Right renal cortex interstitium (tissue), 3 donors: Measurements from ENCODE around the gene ATP8A2. TPM values are rescaled to one million over a fixed set of nuclear protein-coding genes. Genes with fewer than 3 reads are reported as not detected.
A peak's percentile ranks its signal among the peaks of the same experiment; 100 is the strongest.

Experiments
- DNase-seq, 3 donors: peaks; one replicate each; pipeline ENCODE4 v3.0.0-alpha.2; 2013; ENCODE audit warnings: low read depth in 3 of 3, low spot score in 2 of 3
- polyA plus RNA-seq, 3 donors: library from polyadenylated mRNA; unstranded; fragments of 120-200 nt; gene quantifications; one replicate each; pipeline ENCODE4 v1.2.1, GENCODE V29; 2013; ENCODE audit not compliant: insufficient read length in 3 of 3

The ATP8A2 gene
- polyA plus RNA-seq, 3 donors, result 5.5 to 7.2 (median 6.3) TPM

DNA sequence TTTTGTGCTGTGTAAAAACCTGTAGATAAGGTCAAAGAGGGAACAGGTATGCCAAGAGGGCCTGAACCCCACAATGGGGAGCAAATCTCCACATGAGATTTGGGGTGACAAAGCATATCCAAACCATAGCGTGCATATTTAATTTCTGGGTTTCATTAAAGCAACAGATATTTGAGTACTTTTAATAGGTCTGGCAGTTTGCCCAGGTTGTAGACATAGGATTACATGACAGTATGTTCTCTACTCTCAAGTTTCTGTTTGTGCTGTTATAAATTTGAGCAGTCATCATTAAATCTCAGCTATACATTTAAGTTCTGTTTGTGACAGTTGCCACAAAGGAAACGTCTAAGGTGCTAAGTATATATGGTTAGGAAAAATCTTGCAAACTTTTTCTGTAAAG, 236.4 kb downstream of the ATP8A2 start:
- peak in 2 of 3 donors; percentile 24 to 37 for DNase-seq

DNA sequence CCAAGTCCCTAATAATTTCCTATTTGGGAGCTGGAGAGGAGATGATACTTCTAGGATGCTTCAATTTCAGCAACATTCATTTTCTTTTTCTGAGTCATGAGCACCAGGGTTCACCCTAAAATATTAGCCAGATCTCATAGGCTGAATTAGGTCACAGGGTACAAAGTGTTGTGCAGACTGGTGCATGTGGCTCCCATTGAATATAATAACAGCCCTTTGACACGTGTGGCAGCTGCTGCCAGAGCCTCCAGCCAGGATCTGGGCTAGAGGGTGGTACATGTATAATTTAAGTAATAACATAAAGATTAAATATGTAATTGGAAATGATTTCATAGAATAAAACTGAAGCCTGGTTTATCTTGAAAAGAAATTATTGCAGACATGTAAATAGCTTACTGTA, 244.9 kb downstream of the ATP8A2 start:
- DNase-seq, result no peak

DNA sequence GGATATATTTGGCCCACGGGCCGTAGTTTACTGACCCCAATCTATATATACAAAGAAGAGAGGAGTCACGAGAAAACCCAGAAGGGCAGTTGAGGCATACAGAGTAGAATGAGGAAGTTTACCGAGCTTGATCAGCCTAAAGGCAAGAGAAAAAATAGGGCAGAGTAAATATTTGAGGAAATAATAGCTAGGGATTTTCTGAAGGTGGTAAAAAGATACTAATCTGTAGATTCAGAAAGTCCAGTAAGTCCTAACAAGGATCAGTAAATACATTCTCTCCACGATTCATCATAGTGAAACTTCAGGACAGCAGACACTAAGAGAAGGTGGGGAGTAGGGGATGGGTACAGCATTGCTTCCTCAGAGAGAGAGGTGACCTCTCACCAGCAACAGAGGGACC, 248.1 kb downstream of the ATP8A2 start:
- DNase-seq, result no peak

- DNase-seq, result peak in 1 of 3 donors; percentile 29
Observed at GRCh38 chr13:25625414-25625813, 253.6 kb downstream of the ATP8A2 start.

DNA sequence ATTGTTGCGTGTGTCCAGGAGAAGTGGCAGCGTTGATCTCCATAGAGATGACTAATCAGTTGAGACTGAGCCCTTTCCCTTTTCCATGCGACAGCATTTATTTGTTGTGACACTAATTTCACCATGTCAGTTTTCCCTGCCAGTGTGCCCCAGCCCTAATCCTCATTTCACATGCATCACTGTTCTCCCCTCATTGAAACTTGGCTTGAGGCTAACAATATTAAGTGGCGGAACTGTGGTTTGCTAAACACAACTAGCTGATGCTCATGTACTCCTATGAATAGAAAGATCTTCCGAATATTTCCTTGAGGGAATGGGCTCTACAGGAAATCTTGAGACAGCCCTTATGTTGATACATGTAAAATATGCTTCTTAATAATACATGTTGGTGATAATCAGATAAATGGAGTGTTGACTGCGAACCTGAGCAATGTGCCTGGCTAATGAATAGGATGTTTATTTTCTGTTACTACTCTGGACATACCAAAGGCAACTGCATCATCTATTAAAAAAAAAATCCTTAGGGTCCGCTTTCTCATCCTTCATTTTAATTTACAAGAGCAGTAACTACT, 258.6 kb downstream of the ATP8A2 start:
- no peak for DNase-seq

- DNase-seq, result no peak
Observed at GRCh38 chr13:25632166-25632888, 260.6 kb downstream of the ATP8A2 start.

DNA sequence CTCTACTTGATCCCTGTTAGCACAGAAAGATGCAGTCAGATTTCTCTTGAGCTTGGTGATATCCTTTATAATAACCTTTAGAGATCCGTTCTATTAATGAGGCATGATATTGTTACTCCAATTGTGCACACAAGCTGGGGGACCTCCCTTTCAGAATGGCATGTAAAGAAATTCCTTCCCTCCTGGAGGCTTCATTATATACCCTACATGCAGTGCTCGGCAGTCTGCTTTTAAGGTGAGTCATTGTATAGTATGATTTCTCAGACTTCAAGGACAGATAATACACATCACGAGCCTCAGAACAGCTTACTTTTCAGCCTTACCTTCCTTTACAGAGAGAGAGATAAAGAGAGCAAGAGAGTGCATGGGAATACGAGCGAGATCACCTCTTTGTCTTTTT, 261.3 kb downstream of the ATP8A2 start:
- DNase-seq, result no peak

- DNase-seq, result no peak
Observed at GRCh38 chr13:25645681-25646080, 273.9 kb downstream of the ATP8A2 start.

DNA sequence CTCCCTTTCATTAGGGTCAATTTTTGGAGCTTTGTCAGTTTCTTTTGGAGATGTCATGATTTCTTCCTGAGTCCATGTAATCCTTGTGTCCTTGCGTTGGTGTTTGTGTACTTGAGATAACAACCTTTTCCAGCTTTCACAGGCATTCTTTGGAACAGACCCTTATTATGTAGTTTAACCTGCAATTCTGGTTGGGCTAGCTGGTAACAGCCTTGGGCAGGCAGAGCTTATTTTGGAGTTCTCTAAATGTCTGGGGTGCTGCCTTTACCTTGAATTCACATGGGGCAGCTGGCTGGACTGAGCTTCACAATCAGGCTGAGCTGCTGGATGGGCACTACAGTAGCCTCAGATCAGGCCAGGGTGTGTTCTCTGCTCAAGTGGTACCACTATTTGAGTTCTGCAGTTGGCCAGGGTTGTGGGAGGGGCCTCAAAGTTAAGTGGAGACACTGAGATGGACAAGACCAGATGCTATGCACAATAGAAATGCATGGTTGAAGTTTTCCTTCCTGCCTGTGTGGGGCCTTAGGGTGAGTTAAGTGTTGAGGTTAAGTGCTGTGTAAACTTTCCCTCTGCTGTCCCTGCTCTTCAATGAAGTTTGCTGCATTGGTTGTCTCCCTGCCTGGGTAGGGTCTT, 277.3 kb downstream of the ATP8A2 start:
- no peak for DNase-seq

DNA sequence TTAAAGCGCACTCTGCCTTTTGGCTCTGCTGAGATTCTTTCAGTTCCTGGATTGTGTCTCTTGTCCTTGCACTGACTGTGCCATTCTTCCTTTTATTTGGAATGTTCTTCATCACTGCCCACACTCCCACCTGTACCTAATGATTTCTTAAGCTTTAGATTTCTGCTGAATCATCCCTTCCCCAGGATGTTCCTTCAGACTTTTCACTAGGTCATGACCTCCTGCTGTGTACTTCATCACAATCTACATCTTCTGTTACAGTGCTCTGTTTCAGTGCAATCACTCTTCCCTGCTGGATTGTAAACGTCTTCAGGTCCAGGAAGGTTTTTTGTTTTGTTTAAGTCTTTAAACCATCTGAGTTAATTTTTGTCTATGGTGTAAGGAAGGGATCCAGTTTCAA, 281.0 kb downstream of the ATP8A2 start:
- no peak for DNase-seq

DNA sequence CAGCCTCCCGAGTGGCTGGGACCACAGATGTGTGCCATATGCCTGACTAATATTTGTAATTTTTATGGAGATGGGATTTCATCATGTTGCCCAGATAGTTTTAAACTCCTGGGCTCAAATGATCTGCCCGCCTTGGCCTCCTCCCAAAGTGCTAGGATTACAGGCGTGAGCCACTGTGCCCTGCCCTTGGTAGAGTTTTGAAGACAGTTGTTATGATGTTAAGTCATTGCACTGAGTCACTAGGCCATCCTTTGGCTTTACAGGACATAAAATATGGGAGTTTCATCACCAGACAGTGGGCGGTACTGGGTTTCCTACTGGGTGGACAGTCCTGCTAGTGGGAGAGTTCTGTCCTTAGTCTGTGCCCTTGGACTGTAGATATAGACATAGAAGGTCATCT, 282.5 kb downstream of the ATP8A2 start:
- no peak for DNase-seq

GRCh38 chr13:25657157-25657556, 285.4 kb downstream of the ATP8A2 start:
- DNase-seq, result peak; percentile 29 to 47 (median 44)

- DNase-seq, result peak in 1 of 3 donors; percentile 26
Observed at GRCh38 chr13:25659091-25659795, 287.5 kb downstream of the ATP8A2 start.

DNA sequence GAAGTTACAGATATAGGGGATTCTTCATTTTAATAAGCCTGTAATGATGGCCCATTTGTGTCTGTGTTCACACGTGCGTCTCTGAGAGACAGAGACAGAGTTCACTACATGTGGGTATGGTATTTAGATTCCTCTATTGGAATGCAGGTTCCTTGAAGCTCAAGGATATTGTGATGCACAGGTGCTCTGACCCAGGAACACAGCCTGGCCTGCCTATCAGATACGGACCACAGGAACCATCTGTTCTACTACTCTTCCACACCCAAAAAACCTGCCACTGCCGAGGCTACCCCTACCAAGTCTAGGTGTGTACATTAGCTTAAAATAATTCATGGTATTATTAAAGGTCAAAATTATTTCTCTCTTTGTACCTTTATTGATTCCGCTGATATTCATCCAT, 289.2 kb downstream of the ATP8A2 start:
- DNase-seq, result no peak

DNA sequence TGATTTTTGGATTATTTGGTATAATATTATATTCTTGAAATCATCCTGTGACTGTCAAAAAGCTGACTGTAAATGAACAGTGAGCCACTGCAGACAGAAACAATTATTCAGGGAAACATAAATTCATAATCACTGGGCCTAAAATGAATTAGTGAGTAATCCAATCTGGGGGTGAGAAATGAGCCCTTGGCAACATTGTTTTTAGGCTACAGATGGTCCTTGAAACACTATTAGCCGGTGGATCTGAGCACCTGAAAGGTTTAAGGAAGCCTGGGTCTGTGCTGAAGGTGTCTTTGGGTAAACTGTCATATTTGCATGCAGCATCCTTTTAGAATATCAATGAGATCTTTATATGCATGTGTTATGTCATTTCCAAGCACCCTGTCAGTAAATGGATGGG, 290.7 kb downstream of the ATP8A2 start:
- DNase-seq, result no peak

DNA sequence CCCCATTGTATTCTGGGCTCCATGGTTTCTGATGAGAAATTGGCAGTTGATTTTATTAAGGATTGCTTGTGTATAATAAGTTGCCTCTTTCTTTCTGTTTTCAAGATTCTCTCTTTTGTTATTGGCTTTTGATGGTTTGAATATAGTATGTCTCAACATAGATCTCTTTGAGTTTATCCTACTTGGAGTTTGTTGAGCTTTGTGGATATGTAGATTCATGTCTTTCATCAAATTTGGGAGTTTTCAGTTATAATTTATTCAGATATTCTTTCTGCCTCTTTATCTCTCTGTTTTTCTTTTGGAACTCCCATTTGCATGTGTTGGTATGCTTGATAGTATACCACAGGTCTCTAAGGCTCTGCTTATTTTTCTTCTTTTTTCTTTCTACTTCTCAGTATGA, 296.6 kb downstream of the ATP8A2 start:
- DNase-seq, result no peak

GRCh38 chr13:25673711-25674110, 301.9 kb downstream of the ATP8A2 start:
- DNase-seq, result no peak

DNA sequence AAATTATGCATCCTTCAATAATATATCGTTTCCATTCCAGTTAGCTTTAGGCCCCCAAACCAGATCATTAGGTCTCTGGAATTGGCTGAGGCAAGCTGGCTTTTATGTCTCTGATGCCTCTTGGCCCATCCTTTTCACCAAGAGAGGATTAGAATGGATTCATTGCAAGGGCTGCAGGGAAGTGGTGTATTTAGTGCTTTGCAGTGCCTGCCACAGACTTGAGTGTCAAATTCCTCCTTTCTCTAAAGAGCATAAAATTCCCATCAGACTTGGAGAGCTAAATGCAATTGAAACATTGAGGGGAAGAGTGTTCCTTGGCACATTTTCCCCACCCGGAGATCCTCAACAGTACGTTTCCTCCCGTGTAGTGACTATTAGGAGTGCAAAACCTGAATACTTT, 302.6 kb downstream of the ATP8A2 start:
- no peak for DNase-seq

DNA sequence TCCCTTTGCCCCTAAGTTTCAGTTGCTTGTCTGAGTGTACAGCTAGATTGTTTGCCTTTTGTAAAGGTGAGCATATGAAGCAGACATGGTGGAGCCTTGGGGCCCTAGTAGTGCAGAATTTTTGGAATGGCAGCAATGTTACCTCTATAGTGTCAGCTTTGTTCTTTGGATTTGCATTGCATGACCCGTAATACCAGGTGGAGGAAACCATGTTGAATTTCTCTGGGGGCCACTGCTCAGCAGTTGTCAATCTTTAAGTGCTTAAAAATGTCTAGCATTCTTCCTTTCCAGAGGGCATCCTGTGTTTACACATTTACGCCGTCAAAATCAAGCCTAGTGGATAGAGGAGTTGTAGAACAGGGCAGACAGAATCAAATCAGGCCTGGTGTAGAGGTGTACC, 303.3 kb downstream of the ATP8A2 start:
- DNase-seq, result no peak

DNA sequence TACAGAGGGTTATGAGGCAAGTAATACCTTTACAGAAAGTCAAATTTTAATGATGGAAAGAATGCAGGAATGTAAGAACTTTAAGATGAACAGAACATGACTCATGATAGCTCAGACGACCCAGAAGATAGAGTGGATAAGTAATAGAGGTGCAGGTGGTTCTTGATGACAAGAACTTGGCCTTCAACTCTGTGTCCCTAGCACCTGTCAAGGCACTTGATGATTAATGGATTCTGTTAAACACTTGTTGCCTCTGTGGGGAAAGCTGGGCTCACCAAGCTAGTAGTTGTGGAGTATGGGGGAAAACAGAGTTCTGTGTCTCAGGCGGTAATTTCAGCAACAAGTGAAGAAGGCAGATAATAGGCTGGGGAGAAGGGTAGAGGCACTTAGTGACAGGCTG, 306.2 kb downstream of the ATP8A2 start:
- no peak for DNase-seq

- no peak for DNase-seq
Observed at GRCh38 chr13:25678398-25678797, 306.6 kb downstream of the ATP8A2 start.

- DNase-seq, result no peak
Observed at GRCh38 chr13:25679159-25679558, 307.4 kb downstream of the ATP8A2 start.
